RWPE2 (cell line): ENCODE results near the gene ACIN1.

ENCODE experiments used
- ATAC-seq: fragments of 200-7000 bp; cut with Tn5 transposase; 3 replicates; pipeline ENCODE4 v1.9.1; 2021; ENCODE audit warnings: low read depth
- DNase-seq: peaks from one replicate; pipeline ENCODE4 v3.0.0-alpha.2; 2020; ENCODE audit warnings: low spot score
- H3K27ac ChIP-seq: fragments of 450-650 bp; 2 replicates; pipeline ENCODE4 v1.5.1; 2017; ENCODE audit warnings: mild to moderate bottlenecking; ENCODE audit not compliant: poor library complexity, severe bottlenecking
- H3K27me3 ChIP-seq: fragments of 250-450 bp; sonication (Bioruptor Pico); 2 replicates; pipeline ENCODE4 v1.5.1; 2021; ENCODE audit warnings: mild to moderate bottlenecking, moderate library complexity; ENCODE audit not compliant: insufficient read depth, poor library complexity, severe bottlenecking
- H3K36me3 ChIP-seq: fragments of 250-450 bp; sonication (Bioruptor Pico); 2 replicates; pipeline ENCODE4 v1.5.1; 2020; ENCODE audit warnings: low read depth, mild to moderate bottlenecking, moderate library complexity
- H3K4me1 ChIP-seq: fragments of 250-450 bp; sonication (Bioruptor Pico); 2 replicates; pipeline ENCODE4 v1.5.1; 2021; ENCODE audit warnings: mild to moderate bottlenecking, moderate library complexity; ENCODE audit not compliant: insufficient read depth, poor library complexity, severe bottlenecking
- H3K4me3 ChIP-seq: fragments of 250-450 bp; sonication (Bioruptor Pico); 2 replicates; pipeline ENCODE4 v1.5.1; 2021; ENCODE audit warnings: mild to moderate bottlenecking, moderate library complexity; ENCODE audit not compliant: severe bottlenecking
- H3K9me3 ChIP-seq: fragments of 250-450 bp; sonication (Bioruptor Pico); 2 replicates; pipeline ENCODE4 v1.5.1; 2021; ENCODE audit warnings: mild to moderate bottlenecking, moderate library complexity; ENCODE audit not compliant: severe bottlenecking
- TF ChIP-seq, protein P1 (sequence below): fragments of 450-650 bp; IDR thresholded peaks from one replicate; pipeline ENCODE4 v1.5.1; 2017; ENCODE audit warnings: mild to moderate bottlenecking, moderate library complexity; ENCODE audit not compliant: poor library complexity, severe bottlenecking

ACIN1 gene

GRCh38 chr14:23115918-23116317 lies 21.0 kb upstream of the ACIN1 start:
- Histone ChIP-seq H3K27ac (peak overlapping the region; percentile 83), H3K9me3 (no peaks in the 10 kb centered on the region), H3K36me3 (no peaks in the 10 kb centered on the region), H3K27me3 (no peaks in the 10 kb centered on the region), H3K4me1 (peaks cover 26% of the 10 kb centered on the region), H3K4me3 (no peak overlapping the region)
- TF ChIP-seq, protein P1, sequence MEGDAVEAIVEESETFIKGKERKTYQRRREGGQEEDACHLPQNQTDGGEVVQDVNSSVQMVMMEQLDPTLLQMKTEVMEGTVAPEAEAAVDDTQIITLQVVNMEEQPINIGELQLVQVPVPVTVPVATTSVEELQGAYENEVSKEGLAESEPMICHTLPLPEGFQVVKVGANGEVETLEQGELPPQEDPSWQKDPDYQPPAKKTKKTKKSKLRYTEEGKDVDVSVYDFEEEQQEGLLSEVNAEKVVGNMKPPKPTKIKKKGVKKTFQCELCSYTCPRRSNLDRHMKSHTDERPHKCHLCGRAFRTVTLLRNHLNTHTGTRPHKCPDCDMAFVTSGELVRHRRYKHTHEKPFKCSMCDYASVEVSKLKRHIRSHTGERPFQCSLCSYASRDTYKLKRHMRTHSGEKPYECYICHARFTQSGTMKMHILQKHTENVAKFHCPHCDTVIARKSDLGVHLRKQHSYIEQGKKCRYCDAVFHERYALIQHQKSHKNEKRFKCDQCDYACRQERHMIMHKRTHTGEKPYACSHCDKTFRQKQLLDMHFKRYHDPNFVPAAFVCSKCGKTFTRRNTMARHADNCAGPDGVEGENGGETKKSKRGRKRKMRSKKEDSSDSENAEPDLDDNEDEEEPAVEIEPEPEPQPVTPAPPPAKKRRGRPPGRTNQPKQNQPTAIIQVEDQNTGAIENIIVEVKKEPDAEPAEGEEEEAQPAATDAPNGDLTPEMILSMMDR = no peak
- DNase-seq (no peak), ATAC-seq (no peak)

GRCh38 chr14:23115039-23115731 lies 20.2 kb upstream of the ACIN1 start:
- TF ChIP-seq, protein P1 = no peak
- peak; percentile 95 for DNase-seq
- peak overlapping the region; percentile 83 for H3K27ac ChIP-seq
- H3K4me3 ChIP-seq = no peak overlapping the region
- H3K27me3 ChIP-seq = no peaks in the 10 kb centered on the region
- H3K36me3 ChIP-seq = no peaks in the 10 kb centered on the region
- H3K4me1 ChIP-seq = peaks cover 26% of the 10 kb centered on the region
- peak; percentile 94 for ATAC-seq
- no peaks in the 10 kb centered on the region for H3K9me3 ChIP-seq

DNA sequence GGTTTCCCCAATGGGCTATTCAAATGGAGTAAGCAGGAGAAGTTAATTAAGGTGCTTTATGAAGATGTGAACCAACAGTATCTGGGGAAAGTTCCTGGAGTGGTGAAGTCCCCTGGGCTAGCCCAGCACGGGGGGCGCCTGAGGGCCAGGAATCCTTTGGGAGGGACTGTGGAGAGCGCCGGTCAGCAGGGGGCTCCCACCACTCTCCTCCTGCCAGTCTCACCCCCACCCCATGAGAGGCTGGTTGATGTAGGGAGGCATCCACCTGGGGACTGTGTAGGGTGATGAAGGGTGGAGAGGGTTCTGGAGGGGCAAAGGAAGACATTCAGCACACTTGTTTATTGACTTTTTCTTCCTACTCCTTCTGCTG lies 19.7 kb upstream of the ACIN1 start:
- no peak for DNase-seq
- TF ChIP-seq, protein P1 = no peak
- ATAC-seq = no peak
- peak overlapping the region; percentile 83 for H3K27ac ChIP-seq
- H3K36me3 ChIP-seq = no peaks in the 10 kb centered on the region
- H3K4me1 ChIP-seq = peaks cover 26% of the 10 kb centered on the region
- H3K27me3 ChIP-seq = no peaks in the 10 kb centered on the region
- no peak overlapping the region for H3K4me3 ChIP-seq
- H3K9me3 ChIP-seq = no peaks in the 10 kb centered on the region

DNA sequence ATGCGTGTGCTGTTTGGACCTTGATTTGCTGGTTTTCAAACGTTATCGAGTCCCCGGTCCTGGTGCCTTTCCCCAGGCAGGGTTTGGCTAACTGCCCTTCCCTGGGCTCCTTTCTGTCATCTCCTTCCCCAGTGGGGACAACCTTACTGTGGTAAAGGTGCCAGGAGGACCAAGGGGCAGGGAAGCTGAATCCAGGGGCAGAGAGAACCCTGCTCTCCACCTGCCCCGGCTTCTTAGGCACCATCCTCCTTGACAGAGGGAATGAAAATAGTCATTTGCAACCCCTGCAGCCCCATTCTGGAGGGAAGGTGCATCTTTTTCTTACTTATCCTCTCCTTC lies 19.2 kb upstream of the ACIN1 start:
- Histone ChIP-seq H3K9me3 (no peaks in the 10 kb centered on the region), H3K27ac (peak overlapping the region; percentile 83), H3K36me3 (no peaks in the 10 kb centered on the region), H3K4me1 (peaks cover 26% of the 10 kb centered on the region), H3K4me3 (no peak overlapping the region), H3K27me3 (no peaks in the 10 kb centered on the region)
- ATAC-seq = no peak
- TF ChIP-seq, protein P1 = no peak
- DNase-seq = no peak

GRCh38 chr14:23113431-23114119 lies 18.6 kb upstream of the ACIN1 start:
- TF ChIP-seq, protein P1 = no peak
- no peak for DNase-seq
- no peak for ATAC-seq
- H3K27me3 ChIP-seq = no peaks in the 10 kb centered on the region
- H3K36me3 ChIP-seq = no peaks in the 10 kb centered on the region
- H3K27ac ChIP-seq = peak overlapping the region; percentile 83
- H3K4me3 ChIP-seq = no peak overlapping the region
- H3K4me1 ChIP-seq = peaks cover 26% of the 10 kb centered on the region
- no peaks in the 10 kb centered on the region for H3K9me3 ChIP-seq
